Measurements from ENCODE around the gene SRSF5. TPM values are rescaled to one million over a fixed set of nuclear protein-coding genes. Genes with fewer than 3 reads are reported as not detected.

SRSF5 gene
- total and polyA plus RNA-seq, 8 donors = 188 to 780 (median 659) TPM

- no peaks in the 10 kb centered on the region for H3K9me3 ChIP-seq
- H3K4me3 ChIP-seq = peak overlapping the region; percentile 81 to 90
- no peak overlapping the region for H3K27ac ChIP-seq
- H3K4me1 ChIP-seq = peaks cover 14 to 53% of the 10 kb centered on the region in 2 donors
- no peak for TF ChIP-seq CTCF (IDR thresholded peaks at IDR 0.05)
- DNase-seq (no peak), ATAC-seq (no peak)
- intact Hi-C loops (cut with DNase I) = no loop called here
- H3K27me3 ChIP-seq = no peaks in the 10 kb centered on the region
- peaks cover 13 to 61% of the 10 kb centered on the region in 2 donors for H3K36me3 ChIP-seq
Measured at GRCh38 chr14:69768873-69769272, 1.9 kb downstream of the SRSF5 start.

GRCh38 chr14:69769623-69770022 lies 2.7 kb downstream of the SRSF5 start:
- H3K4me3 ChIP-seq = peak overlapping the region in 1 of 2 donors; percentile 81

GRCh38 chr14:69770559-69770958 lies 3.6 kb downstream of the SRSF5 start:
- Histone ChIP-seq H3K27me3 (no peaks in the 10 kb centered on the region), H3K9me3 (no peaks in the 10 kb centered on the region), H3K4me3 (peak overlapping the region in 1 of 2 donors; percentile 81), H3K36me3 (peaks cover 13 to 78% of the 10 kb centered on the region in 2 donors), H3K27ac (no peak overlapping the region), H3K4me1 (peaks cover 14 to 59% of the 10 kb centered on the region in 2 donors)
- no peak for ATAC-seq
- no peak for TF ChIP-seq CTCF (IDR thresholded peaks at IDR 0.05)
- DNase-seq = no peak
- intact Hi-C loops (cut with DNase I) = no loop called here

More at GRCh38 chr14:69769623-69770022, 2.7 kb downstream of the SRSF5 start:
- H3K4me1 ChIP-seq = peaks cover 14 to 60% of the 10 kb centered on the region in 2 donors
- no peak for ATAC-seq
- no peaks in the 10 kb centered on the region for H3K27me3 ChIP-seq
- H3K36me3 ChIP-seq = peaks cover 13 to 69% of the 10 kb centered on the region in 2 donors
- intact Hi-C loops (cut with DNase I) = no loop called here
- no peak overlapping the region for H3K27ac ChIP-seq
- no peak for DNase-seq
- no peaks in the 10 kb centered on the region for H3K9me3 ChIP-seq
- no peak for TF ChIP-seq CTCF (IDR thresholded peaks at IDR 0.05)

GRCh38 chr14:69771136-69771535 lies 4.2 kb downstream of the SRSF5 start:
- Histone ChIP-seq H3K27me3 (no peaks in the 10 kb centered on the region), H3K9me3 (no peaks in the 10 kb centered on the region), H3K27ac (no peak overlapping the region), H3K36me3 (peaks cover 13 to 84% of the 10 kb centered on the region in 2 donors), H3K4me3 (no peak overlapping the region), H3K4me1 (peaks cover 14 to 54% of the 10 kb centered on the region in 2 donors)
- DNase-seq = no peak
- intact Hi-C loops (cut with DNase I) = no loop called here
- no peak for ATAC-seq
- no peak for TF ChIP-seq CTCF (IDR thresholded peaks at IDR 0.05)

- TF ChIP-seq CTCF (IDR thresholded peaks at IDR 0.05) = no peak
- peaks cover 12 to 60% of the 10 kb centered on the region in 2 donors for H3K4me1 ChIP-seq
- no peaks in the 10 kb centered on the region for H3K9me3 ChIP-seq
- no peak overlapping the region for H3K4me3 ChIP-seq
- DNase-seq (no peak), ATAC-seq (no peak)
- intact Hi-C loops (cut with DNase I) = no loop called here
- no peaks in the 10 kb centered on the region for H3K27me3 ChIP-seq
- H3K27ac ChIP-seq = no peak overlapping the region
- peaks cover 13 to 96% of the 10 kb centered on the region in 2 donors for H3K36me3 ChIP-seq
Measured at GRCh38 chr14:69772082-69773017, 5.4 kb downstream of the SRSF5 start.

Data from left lung (tissue), 10 donors.